Measurements from ENCODE around the gene PHTF1.
"Not testable (repeated sequence)": the region's sequence is repeated elsewhere in the genome, so short reads cannot be mapped to it uniquely, and the experiment has no call there.

Gene PHTF1

GRCh38 chr1:113770031-113770430 is 10.7 kb upstream of the PHTF1 start:
- DNase-seq = no peak

- no peak for DNase-seq
Measured at GRCh38 chr1:113769601-113769970, 10.3 kb upstream of the PHTF1 start.

GRCh38 chr1:113768916-113769600 is 9.8 kb upstream of the PHTF1 start:
- no peak for DNase-seq

- no peak for DNase-seq
Measured at GRCh38 chr1:113765306-113766230, 6.3 kb upstream of the PHTF1 start.

- DNase-seq = no peak
Measured at GRCh38 chr1:113763661-113764060, 4.4 kb upstream of the PHTF1 start.

- DNase-seq = no peak
Measured at GRCh38 chr1:113761937-113762336, 2.7 kb upstream of the PHTF1 start.

- no peak for DNase-seq
Measured at GRCh38 chr1:113760102-113761080, 1.1 kb upstream of the PHTF1 start.

GRCh38 chr1:113758631-113759332 is 504 bp downstream of the PHTF1 start:
- peak; percentile 53 for DNase-seq

GRCh38 chr1:113756461-113756860 is 2.8 kb downstream of the PHTF1 start:
- DNase-seq = no peak

GRCh38 chr1:113753333-113753732 is 6.0 kb downstream of the PHTF1 start:
- not testable (repeated sequence) for DNase-seq

GRCh38 chr1:113751516-113751915 is 7.8 kb downstream of the PHTF1 start:
- no peak for DNase-seq

- DNase-seq = no peak
Measured at GRCh38 chr1:113751114-113751513, 8.2 kb downstream of the PHTF1 start.

GRCh38 chr1:113749402-113749801 is 9.9 kb downstream of the PHTF1 start:
- DNase-seq = no peak

GRCh38 chr1:113747376-113747775 is 11.9 kb downstream of the PHTF1 start:
- no peak for DNase-seq

- no peak for DNase-seq
Measured at GRCh38 chr1:113745425-113745824, 13.9 kb downstream of the PHTF1 start.

GRCh38 chr1:113744114-113744513 is 15.2 kb downstream of the PHTF1 start:
- DNase-seq = no peak

GRCh38 chr1:113742515-113742914 is 16.8 kb downstream of the PHTF1 start:
- DNase-seq = no peak

- no peak for DNase-seq
Measured at GRCh38 chr1:113734357-113735055, 24.8 kb downstream of the PHTF1 start.

GRCh38 chr1:113732802-113733201 is 26.5 kb downstream of the PHTF1 start:
- no peak for DNase-seq

- no peak for DNase-seq
Measured at GRCh38 chr1:113721010-113721409, 38.3 kb downstream of the PHTF1 start.

GRCh38 chr1:113718621-113719020 is 40.7 kb downstream of the PHTF1 start:
- not testable (repeated sequence) for DNase-seq

- not testable (repeated sequence) for DNase-seq
Measured at GRCh38 chr1:113717506-113717905, 41.8 kb downstream of the PHTF1 start.
